ENCODE results near the gene ARHGEF38. TPM values are rescaled to one million over a fixed set of nuclear protein-coding genes. Genes with fewer than 3 reads are reported as not detected.

Gene ARHGEF38
- total RNA-seq, 1 donor from 2014 or later, result not detected

- Mint-ChIP-seq H3K4me3 (no peak overlapping the region), H3K4me1 (no peaks in the 10 kb centered on the region), H3K27ac (ENCODE audit: unreplicated experiment) (no peak overlapping the region), H3K36me3 (ENCODE audit: low read depth) (no peaks in the 10 kb centered on the region), H3K27me3 (ENCODE audit: low read depth) (peaks cover 36% of the 10 kb centered on the region), H3K9me3 (no peaks in the 10 kb centered on the region)
- no peak for DNase-seq (ENCODE audit: low read depth, low spot score)
- TF ChIP-seq, protein P1, sequence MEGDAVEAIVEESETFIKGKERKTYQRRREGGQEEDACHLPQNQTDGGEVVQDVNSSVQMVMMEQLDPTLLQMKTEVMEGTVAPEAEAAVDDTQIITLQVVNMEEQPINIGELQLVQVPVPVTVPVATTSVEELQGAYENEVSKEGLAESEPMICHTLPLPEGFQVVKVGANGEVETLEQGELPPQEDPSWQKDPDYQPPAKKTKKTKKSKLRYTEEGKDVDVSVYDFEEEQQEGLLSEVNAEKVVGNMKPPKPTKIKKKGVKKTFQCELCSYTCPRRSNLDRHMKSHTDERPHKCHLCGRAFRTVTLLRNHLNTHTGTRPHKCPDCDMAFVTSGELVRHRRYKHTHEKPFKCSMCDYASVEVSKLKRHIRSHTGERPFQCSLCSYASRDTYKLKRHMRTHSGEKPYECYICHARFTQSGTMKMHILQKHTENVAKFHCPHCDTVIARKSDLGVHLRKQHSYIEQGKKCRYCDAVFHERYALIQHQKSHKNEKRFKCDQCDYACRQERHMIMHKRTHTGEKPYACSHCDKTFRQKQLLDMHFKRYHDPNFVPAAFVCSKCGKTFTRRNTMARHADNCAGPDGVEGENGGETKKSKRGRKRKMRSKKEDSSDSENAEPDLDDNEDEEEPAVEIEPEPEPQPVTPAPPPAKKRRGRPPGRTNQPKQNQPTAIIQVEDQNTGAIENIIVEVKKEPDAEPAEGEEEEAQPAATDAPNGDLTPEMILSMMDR (conservative IDR thresholded peaks at IDR 0.05), result no peak
Measured at GRCh38 chr4:105662935-105663675, 110.7 kb downstream of the ARHGEF38 start.

GRCh38 chr4:105666693-105667092 is 114.3 kb downstream of the ARHGEF38 start:
- TF ChIP-seq, protein P1 (conservative IDR thresholded peaks at IDR 0.05), result no peak
- DNase-seq (ENCODE audit: low read depth, low spot score), result no peak
- no peaks in the 10 kb centered on the region for H3K9me3 Mint-ChIP-seq
- no peak overlapping the region for H3K27ac Mint-ChIP-seq (ENCODE audit: unreplicated experiment)
- peaks cover 40% of the 10 kb centered on the region for H3K27me3 Mint-ChIP-seq (ENCODE audit: low read depth)
- no peaks in the 10 kb centered on the region for H3K4me1 Mint-ChIP-seq
- H3K36me3 Mint-ChIP-seq (ENCODE audit: low read depth), result no peaks in the 10 kb centered on the region
- no peak overlapping the region for H3K4me3 Mint-ChIP-seq

GRCh38 chr4:105670684-105671083 is 118.3 kb downstream of the ARHGEF38 start:
- DNase-seq (ENCODE audit: low read depth, low spot score), result no peak
- H3K36me3 Mint-ChIP-seq (ENCODE audit: low read depth), result no peaks in the 10 kb centered on the region
- H3K9me3 Mint-ChIP-seq, result no peaks in the 10 kb centered on the region
- H3K27me3 Mint-ChIP-seq (ENCODE audit: low read depth), result peaks cover 43% of the 10 kb centered on the region
- H3K4me1 Mint-ChIP-seq, result no peaks in the 10 kb centered on the region
- TF ChIP-seq, protein P1 (conservative IDR thresholded peaks at IDR 0.05), result no peak
- H3K27ac Mint-ChIP-seq (ENCODE audit: unreplicated experiment), result no peak overlapping the region
- no peak overlapping the region for H3K4me3 Mint-ChIP-seq

DNA sequence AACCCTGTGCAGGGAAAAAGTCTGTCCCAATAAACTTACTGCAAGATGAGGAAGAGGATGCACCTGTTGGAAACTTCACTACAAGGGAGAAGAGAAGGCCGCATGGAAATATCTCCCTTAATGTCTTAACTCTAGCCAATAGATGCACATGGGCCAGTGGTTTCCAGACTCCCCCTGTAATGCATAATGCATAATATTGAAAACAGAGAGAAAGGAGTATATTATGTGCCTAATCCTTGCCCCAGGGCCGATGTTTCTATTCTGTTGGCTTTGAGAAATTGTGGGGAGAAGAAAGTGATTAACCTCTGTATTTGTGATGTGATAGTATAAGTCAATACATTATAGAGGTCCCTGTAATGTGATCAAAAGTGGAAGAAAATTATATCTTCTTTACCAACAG is 118.9 kb downstream of the ARHGEF38 start:
- DNase-seq (ENCODE audit: low read depth, low spot score), result no peak
- H3K27ac Mint-ChIP-seq (ENCODE audit: unreplicated experiment), result no peak overlapping the region
- no peaks in the 10 kb centered on the region for H3K4me1 Mint-ChIP-seq
- H3K27me3 Mint-ChIP-seq (ENCODE audit: low read depth), result peaks cover 40% of the 10 kb centered on the region
- no peak overlapping the region for H3K4me3 Mint-ChIP-seq
- H3K9me3 Mint-ChIP-seq, result no peaks in the 10 kb centered on the region
- H3K36me3 Mint-ChIP-seq (ENCODE audit: low read depth), result no peaks in the 10 kb centered on the region
- TF ChIP-seq, protein P1 (conservative IDR thresholded peaks at IDR 0.05), result no peak

- DNase-seq (ENCODE audit: low read depth, low spot score), result no peak
- Mint-ChIP-seq H3K9me3 (no peaks in the 10 kb centered on the region), H3K27ac (ENCODE audit: unreplicated experiment) (no peak overlapping the region), H3K36me3 (ENCODE audit: low read depth) (no peaks in the 10 kb centered on the region), H3K4me1 (no peaks in the 10 kb centered on the region), H3K27me3 (ENCODE audit: low read depth) (peaks cover 26% of the 10 kb centered on the region), H3K4me3 (no peak overlapping the region)
- TF ChIP-seq, protein P1 (conservative IDR thresholded peaks at IDR 0.05), result no peak
Measured at GRCh38 chr4:105674011-105674410, 121.6 kb downstream of the ARHGEF38 start.

All from neural crest cell (in vitro differentiated cells).